ENCODE measurements around the gene ZCCHC7.
"Not testable (repeated sequence)": the region's sequence is repeated elsewhere in the genome, so short reads cannot be mapped to it uniquely, and the experiment has no call there.

The ZCCHC7 gene

DNA sequence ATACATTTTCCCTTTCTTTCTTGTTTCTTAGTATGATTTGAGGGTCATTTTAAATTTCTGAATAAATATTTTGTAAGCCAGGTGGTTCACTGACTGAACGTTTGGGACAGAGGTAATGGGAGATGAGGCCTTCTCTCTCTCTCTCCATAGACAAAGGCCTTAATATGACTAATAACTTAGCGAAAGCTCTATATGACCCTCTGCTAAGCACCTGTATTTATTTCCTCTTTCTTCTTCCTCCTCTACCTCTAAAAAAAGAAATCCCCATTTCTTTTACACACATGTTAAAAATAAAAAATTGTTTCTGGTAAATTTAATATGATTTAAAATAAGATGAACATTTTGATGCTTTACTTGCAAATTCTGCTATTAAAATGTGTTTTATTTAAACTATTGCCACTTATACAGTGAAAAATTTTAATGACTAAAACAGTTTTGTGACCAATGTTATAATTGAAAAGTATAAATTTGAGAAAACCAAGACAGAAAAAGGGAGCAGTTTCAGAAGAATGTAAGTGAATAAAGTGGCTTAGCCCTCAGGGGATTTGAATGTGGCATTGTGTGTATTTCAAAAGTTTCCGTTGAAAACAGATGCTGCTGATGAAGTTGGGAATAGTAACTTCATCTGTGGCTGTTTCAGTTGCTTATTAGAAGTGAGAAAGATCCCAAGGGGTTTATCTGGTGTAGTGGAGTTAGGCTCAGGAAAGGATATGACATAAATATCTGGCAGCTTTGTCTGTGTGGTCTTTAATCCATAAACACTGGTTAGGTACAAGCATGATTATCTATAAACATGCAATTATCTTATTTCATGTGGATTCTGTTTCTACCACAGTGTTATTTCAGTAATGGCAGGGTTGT, 173.5 kb downstream of the ZCCHC7 start:
- no peak for DNase-seq (ENCODE audit: low read depth)

DNA sequence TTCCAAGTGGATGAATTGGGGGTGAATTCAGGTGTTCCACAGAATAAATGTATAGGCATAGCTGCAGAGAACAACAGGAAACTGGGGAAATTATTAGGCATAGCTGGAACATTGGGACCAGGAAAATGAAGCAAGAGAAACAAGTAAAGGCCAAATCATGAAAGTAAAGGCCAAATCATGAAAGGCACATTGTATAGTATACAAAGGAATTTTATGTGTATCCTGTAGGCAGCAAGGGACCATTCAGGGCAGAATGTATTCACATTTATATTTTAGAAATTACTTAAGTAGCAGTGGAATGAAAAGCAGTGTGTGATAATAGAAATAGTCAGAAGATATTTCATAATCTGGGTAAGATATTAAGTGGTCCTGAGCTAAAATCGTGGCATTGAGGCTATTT, 174.8 kb downstream of the ZCCHC7 start:
- DNase-seq (ENCODE audit: low read depth) = no peak

DNA sequence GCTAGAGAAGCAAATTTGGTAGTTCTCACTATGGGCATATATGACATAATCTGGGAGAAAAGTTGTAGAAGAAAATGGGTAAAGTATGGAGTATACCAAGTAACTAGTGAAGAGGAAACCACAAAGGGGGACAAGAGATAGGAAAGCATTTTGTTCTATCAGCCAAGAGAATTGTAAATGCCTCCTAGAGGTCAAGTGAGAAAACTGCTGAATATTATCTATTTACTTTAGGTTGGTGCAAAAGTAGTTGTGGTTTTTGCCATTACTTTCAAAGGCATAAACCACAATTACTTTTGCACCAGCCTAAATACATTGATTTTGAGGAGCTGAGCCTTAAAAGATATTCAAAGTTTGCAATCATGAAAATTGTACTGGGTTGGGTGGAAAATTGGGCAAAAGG, 175.4 kb downstream of the ZCCHC7 start:
- DNase-seq (ENCODE audit: low read depth) = no peak

DNA sequence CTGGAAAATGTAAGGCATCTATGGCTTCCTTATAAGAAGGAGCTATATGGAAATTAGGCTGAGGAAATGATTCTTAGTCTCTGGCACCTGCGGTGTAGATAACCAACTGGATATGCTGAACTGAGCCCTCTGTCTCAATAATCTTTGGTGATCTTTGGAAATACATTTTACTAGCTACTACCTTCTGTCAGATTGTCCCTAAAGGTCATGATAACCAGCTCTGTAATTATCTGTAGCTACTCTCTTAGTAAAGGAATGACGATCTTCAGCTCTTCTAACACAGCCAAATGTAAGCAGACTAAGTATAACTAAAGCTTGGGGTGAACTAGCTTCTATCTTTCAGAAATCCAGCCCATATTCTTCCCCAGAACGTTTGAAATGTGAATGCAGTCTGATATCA, 177.2 kb downstream of the ZCCHC7 start:
- DNase-seq (ENCODE audit: low read depth) = no peak

DNA sequence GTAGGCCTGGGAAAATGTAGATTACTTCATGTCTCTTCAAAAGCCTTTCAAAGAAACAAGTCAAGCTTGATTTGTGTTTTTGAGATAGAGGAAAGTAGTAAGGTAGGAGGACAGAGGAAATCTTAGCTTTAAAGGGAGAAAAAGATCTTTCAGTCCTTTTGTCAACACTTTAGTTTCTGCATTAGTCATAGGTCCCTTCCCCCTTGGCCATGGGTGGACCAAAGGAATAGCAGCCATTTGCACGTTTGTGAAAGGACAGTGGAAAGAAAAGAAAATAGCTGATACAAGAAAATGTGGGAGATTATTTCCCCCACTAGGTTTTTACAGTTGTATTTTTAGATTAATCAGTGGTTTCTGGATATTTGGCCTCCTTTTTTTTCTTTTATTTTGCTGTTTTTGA, 180.2 kb downstream of the ZCCHC7 start:
- peak; percentile 42 for DNase-seq (ENCODE audit: low read depth)

DNA sequence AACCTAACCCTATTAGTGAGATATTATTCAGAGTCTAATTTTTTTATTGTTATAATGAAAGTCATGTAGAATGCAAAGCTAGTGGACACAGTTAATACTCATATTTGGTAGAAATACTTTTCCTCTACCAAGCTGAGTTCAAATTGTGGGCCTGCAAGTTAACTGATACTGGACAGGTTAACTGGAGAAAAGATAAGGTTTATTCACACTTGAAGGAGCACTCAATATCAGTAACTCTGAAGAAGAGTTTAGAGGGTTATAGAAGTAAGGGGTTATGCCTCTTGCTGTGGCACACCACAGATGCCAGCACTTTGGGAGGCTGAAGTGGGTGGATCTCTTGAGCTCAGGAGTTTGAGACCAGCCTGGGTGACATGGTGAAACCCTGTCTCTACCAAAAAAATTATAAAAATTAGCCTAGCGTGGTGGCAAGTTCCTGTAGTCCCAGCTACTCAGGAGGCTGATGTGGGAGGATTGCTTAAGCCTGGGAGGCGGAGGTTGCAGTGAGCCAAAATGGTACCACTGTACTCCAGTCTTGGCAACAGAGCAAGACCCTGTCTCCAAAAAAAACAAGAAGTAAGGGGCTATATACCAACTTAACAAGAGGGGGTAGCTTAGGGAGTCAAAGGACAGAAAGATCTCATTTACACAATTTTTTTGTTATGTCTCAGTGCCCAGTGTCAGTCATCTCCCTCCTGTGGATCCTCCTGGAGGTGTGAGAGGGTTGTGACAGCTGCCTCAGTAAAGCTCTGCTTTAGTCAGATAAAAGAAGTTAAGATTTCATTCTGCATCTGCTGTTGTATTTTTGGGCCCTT, 180.9 kb downstream of the ZCCHC7 start:
- no peak for DNase-seq (ENCODE audit: low read depth)

DNA sequence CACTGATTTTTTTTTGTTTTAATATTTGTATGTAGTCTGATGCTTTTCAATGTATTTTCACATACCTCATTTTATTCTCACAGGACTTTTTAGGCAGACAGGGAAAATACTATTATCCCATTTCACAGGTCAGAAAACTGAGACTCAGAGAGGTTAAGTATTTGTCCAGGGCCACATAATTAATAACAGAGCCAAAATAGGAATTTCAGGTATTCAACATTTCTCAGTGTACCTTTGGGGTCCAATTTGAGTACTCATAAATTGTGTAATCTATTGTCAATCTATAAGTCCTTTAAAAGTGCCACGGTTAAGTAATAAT, 181.4 kb downstream of the ZCCHC7 start:
- no peak for DNase-seq (ENCODE audit: low read depth)

DNA sequence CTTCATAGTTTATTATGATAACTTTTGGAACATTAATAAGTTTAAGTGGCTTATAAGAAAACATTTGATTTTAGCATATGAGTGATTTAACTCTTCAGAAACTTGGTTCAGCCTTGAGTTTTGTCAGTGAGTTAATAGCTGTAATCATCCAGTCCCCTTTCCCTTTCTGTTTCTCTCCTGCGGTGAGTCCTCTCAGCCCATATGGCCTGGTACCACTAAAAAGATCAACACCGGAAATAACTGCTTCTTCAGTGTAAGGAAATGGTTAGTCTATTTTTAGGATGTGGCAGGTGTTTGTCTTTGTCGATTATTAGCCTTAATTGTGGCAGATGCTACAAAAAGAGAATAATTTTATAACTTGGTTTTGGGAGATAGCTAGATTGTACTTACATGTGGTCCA, 181.9 kb downstream of the ZCCHC7 start:
- DNase-seq (ENCODE audit: low read depth) = no peak

DNA sequence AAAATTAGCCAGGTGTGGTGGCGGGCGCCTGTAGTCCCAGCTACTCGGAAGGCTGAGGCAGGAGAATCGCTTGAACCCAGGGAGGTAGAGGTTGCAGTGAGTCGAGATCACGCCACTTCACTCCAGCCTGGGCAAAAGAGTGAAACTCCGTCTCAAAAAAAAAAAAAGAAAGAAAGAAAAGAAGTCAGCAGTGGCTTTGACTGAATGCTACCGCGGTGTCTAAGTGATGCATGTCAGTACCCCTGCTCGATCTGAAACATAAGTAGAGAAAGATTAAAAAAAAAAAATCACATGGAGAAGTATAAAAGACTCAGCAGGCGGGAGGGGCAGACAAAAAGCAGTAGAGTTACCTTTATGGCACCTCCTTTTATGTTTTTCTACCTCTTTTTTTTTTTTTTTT, 182.9 kb downstream of the ZCCHC7 start:
- not testable (repeated sequence) for DNase-seq (ENCODE audit: low read depth)

DNA sequence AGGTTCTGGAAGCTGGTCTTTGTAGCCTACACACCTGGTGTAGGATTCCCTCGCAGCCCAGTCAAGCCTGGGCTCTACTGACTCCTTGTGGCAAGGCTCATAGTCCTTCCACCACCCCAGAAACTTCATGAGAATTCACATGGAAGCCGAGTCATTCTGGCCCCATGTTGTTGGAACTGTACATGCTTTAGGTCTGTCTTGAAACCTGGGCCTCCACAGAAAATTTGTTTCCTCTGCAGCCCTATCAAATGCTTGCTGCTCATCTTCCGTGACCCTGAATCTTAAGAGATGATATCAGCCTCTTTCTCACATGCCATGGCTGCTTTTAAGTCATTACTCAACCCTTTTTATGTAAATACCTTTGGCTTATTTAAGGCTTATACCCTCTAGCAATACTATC, 188.8 kb downstream of the ZCCHC7 start:
- peak; percentile 21 for DNase-seq (ENCODE audit: low read depth)

DNA sequence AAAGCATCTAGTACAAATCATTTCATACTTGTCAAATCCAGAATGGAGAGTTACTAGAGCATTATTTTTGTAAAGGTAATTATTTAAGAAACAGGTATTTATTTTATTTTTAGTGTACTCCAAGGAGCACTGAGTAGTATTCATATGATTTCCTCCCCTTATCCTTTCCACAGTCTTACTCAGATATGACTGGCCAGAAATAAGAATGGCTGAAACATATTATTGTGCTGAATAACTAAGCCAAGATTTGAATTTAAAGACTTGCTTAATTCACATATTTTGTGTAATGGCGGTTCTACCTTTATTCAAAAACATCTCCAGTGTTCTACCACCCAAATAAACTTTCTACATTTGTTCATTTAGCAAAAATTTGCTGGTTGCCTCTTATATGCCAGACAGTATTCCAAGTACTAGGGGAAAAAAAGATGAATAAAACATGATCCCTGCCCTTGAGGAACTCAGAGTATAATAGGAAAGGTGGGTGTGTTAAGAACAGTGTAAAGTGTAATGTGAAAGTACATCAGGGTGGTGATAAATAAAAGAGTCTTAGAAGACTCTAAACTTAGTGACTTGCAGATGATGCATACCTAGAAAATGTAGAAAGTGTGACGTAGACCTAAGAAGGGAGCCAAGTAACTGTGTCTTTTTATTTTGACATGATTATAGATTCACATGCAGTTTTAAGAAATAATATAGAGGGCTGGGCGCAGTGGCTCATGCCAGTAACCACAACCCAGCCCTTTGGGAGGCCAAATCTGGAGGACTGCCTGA, 191.7 kb downstream of the ZCCHC7 start:
- DNase-seq (ENCODE audit: low read depth) = peak; percentile 73

DNA sequence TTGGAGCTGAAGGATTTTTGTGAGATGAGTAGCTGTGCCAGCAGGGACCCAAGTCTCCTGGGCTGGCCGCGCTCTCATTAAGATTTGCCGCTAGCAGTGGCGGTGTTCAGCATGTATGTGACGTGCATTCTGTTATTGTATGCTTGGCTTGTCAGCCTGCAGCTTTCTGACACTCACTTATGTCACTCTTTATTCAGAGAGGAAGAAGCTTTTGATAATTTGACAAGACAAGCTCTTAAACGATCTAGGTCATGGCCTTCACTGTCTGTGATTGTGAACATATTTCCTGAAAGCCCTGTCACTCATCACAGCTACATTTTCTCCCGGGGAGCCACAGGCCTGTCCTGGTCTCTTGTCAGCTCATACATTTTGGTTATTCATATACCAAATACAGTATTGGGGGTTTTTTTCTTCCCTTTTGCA, 203.9 kb downstream of the ZCCHC7 start:
- DNase-seq (ENCODE audit: low read depth) = no peak

DNA sequence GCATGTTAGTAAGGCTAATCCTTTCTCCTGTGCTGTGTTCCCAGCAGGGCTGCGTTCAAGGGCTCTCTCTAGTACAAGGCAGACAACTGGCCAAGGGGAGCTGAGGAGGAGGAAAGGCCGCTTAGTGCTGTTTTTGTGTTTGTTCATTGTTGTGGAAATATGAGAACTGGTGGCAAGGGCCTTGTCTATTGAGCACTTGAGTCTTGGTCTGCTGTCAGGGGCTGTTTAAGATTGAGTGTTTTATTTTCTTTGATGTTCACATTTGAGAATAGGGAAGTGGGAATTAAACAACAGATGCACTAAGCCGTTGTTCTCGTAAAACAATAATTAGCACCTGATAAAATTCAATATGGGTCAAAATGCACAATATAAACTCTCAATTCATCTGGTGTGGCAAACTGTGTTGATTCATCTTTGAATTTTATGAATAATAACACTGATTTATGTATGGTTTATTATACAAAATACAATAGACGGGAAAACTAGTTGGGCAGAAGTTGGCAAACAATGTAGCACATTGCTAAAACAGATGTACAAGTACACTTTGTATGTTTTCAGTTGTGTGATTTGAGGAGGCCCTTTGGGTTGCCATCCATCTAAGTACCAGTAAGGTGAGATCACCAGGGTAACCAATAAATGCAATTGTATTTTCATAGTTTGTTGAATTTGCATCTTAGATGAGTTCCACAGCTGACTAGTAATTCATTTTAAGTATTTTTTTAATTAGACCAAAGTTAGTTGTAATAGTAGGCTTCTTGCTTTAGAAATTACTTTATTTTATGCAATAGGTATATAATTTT, 204.5 kb downstream of the ZCCHC7 start:
- no peak for DNase-seq (ENCODE audit: low read depth)

DNA sequence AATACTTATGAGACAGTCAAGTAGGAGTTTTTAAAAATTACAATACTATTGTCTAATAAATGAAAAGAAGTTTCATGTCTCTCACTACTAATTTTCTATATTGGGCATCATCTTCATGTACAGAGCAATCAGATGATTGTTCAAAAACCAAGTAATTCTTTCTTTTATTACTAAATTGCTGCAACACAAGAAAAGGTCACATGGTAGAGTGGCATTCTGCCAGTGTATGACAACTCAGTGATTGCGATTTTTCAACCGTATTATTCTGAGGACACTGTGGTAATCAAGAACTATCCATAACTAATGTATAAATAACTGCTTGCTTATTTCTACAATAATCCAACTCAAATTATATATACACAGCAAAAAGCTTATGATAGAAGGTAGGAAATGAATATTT, 205.4 kb downstream of the ZCCHC7 start:
- DNase-seq (ENCODE audit: low read depth) = peak; percentile 17

DNA sequence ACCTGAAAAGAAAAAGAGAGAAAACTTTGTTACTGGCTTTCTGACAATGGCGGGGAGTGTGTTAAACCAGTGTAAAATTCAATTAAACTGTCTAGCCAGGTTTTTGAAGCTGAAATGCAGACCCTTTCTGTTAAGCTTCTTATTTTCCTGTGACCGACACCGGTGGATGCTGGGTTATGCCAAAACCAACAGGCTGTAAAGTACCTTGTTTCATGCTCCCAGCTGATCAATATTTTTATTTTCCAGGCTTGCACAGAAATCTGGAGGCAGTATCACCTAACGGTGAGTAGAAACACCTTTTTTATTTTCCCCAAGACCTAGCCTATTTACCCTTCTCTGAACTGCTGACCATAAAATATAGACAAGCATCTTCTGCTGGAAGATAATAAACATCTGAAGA, 207.2 kb downstream of the ZCCHC7 start:
- DNase-seq (ENCODE audit: low read depth) = no peak

DNA sequence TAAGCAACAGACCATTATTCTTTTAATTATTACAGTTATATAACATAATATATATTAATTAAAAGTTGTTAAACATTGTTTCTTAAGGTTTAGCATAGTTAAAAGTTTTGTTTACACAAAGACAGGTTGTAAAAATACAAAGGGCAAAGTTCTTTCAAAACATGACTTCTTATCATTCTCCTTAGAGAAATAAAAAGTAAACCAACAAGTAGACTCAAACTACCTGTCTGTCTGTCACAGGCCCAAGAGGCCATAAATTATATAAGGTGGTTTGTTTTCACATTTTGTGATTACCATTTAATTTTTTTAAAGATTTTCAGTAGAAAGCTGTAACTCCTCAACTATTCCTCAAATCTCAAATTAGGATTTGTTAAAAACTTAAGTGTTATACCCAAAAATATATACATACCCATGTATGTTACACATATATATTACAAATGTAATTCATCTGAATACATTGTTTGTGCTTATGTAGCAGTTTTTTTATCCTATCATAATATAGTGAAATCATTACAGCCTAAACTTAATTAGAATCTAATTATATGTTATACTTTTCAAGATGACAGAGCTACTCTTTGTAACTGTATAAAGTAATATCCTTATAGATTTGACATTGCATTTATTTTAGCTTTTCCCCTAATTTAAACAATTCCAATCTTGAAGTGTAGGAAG, 208.3 kb downstream of the ZCCHC7 start:
- DNase-seq (ENCODE audit: low read depth) = no peak

DNA sequence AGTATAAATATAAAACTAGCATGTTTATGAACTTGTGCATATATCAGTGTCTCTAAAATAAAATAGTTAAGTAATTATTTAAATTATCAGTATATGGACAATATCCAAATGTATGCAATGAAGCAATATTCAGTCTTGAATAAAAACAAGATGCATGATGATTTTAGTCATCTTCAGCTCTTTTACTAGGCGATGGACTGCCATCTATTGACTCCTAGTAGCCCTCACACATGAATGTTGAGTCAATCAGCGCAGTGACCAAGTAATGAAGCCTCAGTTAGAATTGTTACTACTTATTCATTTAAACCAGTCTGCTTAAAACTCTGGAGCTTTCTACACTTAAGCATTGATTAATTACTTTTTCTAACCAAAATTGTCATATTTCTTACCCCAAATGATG, 209.2 kb downstream of the ZCCHC7 start:
- peak; percentile 28 for DNase-seq (ENCODE audit: low read depth)

DNA sequence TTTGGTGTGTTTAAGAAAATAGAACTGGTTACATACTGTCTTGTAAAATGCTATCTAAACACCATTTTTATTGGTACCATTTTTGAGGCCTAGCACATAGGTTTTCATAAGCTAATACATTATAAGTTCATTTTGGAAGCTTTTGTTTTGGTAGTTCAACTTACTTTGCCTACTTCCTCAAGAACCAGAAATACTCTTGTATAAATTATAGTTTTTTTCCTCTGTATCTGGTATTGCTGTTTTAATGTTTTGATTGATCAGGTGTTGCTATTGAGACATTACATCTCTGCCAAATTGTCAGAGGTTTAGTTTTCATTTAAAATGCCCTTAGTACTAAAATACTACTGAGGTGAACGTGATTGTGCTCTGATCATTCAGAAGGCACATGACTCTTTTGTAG, 211.5 kb downstream of the ZCCHC7 start:
- DNase-seq (ENCODE audit: low read depth) = no peak

DNA sequence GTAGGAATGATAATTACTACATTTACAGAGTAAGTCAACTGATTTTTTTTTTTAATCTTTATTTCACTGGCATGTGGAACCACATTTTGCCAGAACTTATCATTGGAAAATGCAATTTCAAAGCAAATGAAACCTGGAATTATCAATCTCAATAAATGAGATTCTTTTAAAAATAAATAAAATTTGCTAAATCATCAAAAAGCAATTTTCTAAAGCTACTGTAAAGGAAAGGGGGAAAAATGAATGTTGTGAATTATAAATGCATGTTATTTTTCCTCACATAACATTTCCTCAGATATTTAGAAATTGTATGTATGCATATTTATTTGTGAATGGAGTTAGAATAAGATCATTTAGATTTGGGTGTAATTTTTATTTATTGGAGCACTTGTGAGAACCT, 212.2 kb downstream of the ZCCHC7 start:
- DNase-seq (ENCODE audit: low read depth) = no peak

DNA sequence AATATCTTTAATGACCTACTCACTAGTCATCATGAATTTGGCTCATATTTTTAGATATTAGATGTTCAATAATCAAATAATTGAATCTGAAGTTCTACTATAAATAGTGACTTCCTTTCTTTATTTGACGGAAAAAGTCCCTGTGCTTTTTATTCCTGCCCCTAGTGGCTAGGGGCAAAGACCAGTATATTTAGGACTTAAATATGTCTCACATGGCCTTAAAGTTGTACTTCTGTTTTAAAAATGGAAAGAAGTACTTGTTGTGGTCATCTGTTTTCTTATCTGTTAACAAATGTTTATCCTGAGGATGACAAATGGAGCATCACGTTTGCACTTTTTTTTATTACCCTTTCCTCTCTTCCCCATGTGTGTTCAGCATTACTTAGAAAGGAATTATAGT, 212.9 kb downstream of the ZCCHC7 start:
- DNase-seq (ENCODE audit: low read depth) = peak; percentile 21

DNA sequence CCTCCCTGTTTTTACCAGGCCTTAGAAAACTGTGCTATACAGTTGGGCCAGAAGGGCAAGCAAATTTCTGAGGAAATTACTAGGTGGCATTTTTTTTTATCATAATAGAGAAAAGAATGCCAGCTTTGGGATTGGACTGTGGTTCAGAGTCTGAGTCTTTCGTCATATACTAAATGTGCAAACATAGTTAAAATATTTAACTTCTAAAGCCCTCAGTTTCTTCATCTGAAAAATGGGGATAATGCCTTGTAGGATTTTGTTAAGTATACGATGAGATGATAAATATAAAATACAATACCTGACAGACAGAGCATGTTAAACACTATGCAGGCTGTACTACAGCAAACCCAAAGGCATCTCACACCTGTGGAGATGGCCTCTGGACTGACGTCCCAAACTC, 214.9 kb downstream of the ZCCHC7 start:
- DNase-seq (ENCODE audit: low read depth) = no peak
